Tibial nerve (tissue), 4 donors: Measurements from ENCODE around the gene ASH1L.

ENCODE experiments used
- CTCF ChIP-seq, 5 experiments: fragments of 200-600 bp in 3 of 5; fragments of 450-650 bp in 2 of 5; sonication (generic) in 3 of 5; IDR thresholded peaks; one replicate each; pipeline ENCODE4 v1.5.1; 2016 to 2019; ENCODE audit warnings: antibody characterized with exemption in 5 of 5, mild to moderate bottlenecking in 3 of 5, moderate library complexity in 2 of 5
- EP300 ChIP-seq, 2 donors: sonication (generic); formaldehyde crosslinking; IDR thresholded peaks; one replicate each; pipeline ENCODE4 v1.6.1; 2017; ENCODE audit warnings: antibody characterized with exemption in 2 of 2, mild to moderate bottlenecking in 1 of 2

GRCh38 chr1:155466617-155466972 lies 96.0 kb downstream of the ASH1L start:
- no peak for TF ChIP-seq CTCF (IDR thresholded peaks at IDR 0.05)
- TF ChIP-seq EP300 (IDR thresholded peaks at IDR 0.05), result no peak
